22Rv1 (cell line): Measurements from ENCODE around the gene COL23A1.
A peak's percentile ranks its signal among the peaks of the same experiment; 100 is the strongest.

Experiments used
- CTCF ChIP-seq: fragments of 450-650 bp; IDR thresholded peaks from 2 replicates; pipeline ENCODE4 v1.5.1; 2017; ENCODE audit warnings: mild to moderate bottlenecking
- ZFX ChIP-seq: fragments of 450-650 bp; IDR thresholded peaks from 2 replicates; pipeline ENCODE4 v1.6.1; 2017; ENCODE audit warnings: antibody characterized with exemption, borderline replicate concordance

- TF ChIP-seq CTCF (peak; percentile 29), ZFX (no peak)
Observed at GRCh38 chr5:178551059-178551458, 39.1 kb downstream of the COL23A1 start.
